ENCODE data around the gene MYOM3. TPM values are rescaled to one million over a fixed set of nuclear protein-coding genes. Genes with fewer than 3 reads are reported as not detected.

The MYOM3 gene
- total RNA-seq, 1 donor from 2014 or later: 0.69 TPM

- TF ChIP-seq CTCF (IDR thresholded peaks at IDR 0.05): no peak
- Histone ChIP-seq H3K27me3 (no peaks in the 10 kb centered on the region), H3K27ac (no peak overlapping the region), H3K4me1 (peaks cover 6% of the 10 kb centered on the region), H3K36me3 (no peaks in the 10 kb centered on the region), H3K9me3 (no peaks in the 10 kb centered on the region), H3K4me3 (no peak overlapping the region)
- no peak for ATAC-seq
- intact Hi-C loops (cut with DNase I): no loop called here
- DNase-seq: no peak
These were observed 7.5 kb upstream of the MYOM3 start for GRCh38 chr1:24119489-24119858.

- no peak for TF ChIP-seq CTCF (IDR thresholded peaks at IDR 0.05)
- Histone ChIP-seq H3K36me3 (no peaks in the 10 kb centered on the region), H3K9me3 (no peaks in the 10 kb centered on the region), H3K4me3 (no peak overlapping the region), H3K4me1 (peaks cover 6% of the 10 kb centered on the region), H3K27me3 (no peaks in the 10 kb centered on the region), H3K27ac (no peak overlapping the region)
- ATAC-seq (no peak), DNase-seq (peak; percentile 44)
- intact Hi-C loops (cut with DNase I): no loop called here
These were observed 6.7 kb upstream of the MYOM3 start for GRCh38 chr1:24118410-24119242.

- Histone ChIP-seq H3K27ac (no peak overlapping the region), H3K36me3 (no peaks in the 10 kb centered on the region), H3K9me3 (no peaks in the 10 kb centered on the region), H3K27me3 (no peaks in the 10 kb centered on the region), H3K4me1 (peaks cover 6% of the 10 kb centered on the region), H3K4me3 (no peak overlapping the region)
- intact Hi-C loops (cut with DNase I): no loop called here
- ATAC-seq: no peak
- DNase-seq: peak; percentile 51
- TF ChIP-seq CTCF (IDR thresholded peaks at IDR 0.05): no peak
These were observed 5.9 kb upstream of the MYOM3 start for GRCh38 chr1:24117722-24118409.

- Histone ChIP-seq H3K36me3 (no peaks in the 10 kb centered on the region), H3K27me3 (no peaks in the 10 kb centered on the region), H3K27ac (no peak overlapping the region), H3K9me3 (no peaks in the 10 kb centered on the region), H3K4me3 (no peak overlapping the region), H3K4me1 (peaks cover 10% of the 10 kb centered on the region)
- intact Hi-C loops (cut with DNase I): no loop called here
- no peak for DNase-seq
- ATAC-seq: no peak
- TF ChIP-seq CTCF (IDR thresholded peaks at IDR 0.05): no peak
These were observed 5.2 kb upstream of the MYOM3 start for GRCh38 chr1:24117132-24117531.

- Histone ChIP-seq H3K36me3 (no peaks in the 10 kb centered on the region), H3K9me3 (no peaks in the 10 kb centered on the region), H3K4me1 (peaks cover 8% of the 10 kb centered on the region), H3K4me3 (no peak overlapping the region), H3K27ac (no peak overlapping the region), H3K27me3 (no peaks in the 10 kb centered on the region)
- intact Hi-C loops (cut with DNase I): no loop called here
- ATAC-seq (no peak), DNase-seq (no peak)
- TF ChIP-seq CTCF (IDR thresholded peaks at IDR 0.05): no peak
These were observed 2.8 kb upstream of the MYOM3 start for GRCh38 chr1:24114753-24115152.

Data from upper lobe of right lung (tissue), 1 donor.